GM15510 (cell line): ENCODE results near the gene PHF14.
A peak's percentile ranks its signal among the peaks of the same experiment; 100 is the strongest.

ENCODE experiments used
- POLR2A ChIP-seq: IDR thresholded peaks from 3 replicates; pipeline ENCODE4 v1.6.1; 2011; ENCODE audit warnings: borderline replicate concordance; ENCODE audit not compliant: insufficient read length; ENCODE audit errors: extremely low read depth

Gene PHF14

GRCh38 chr7:10973061-10973941, at the start of gene PHF14:
Gene PHF14 (plus strand): TSS chr7:10973872. CDS start chr7:10974324, 452 bp downstream.
- peak; percentile 78 for TF ChIP-seq POLR2A

- TF ChIP-seq POLR2A, result no peak
Observed at GRCh38 chr7:10924370-10924769, 49.3 kb upstream of the PHF14 start.

- no peak for TF ChIP-seq POLR2A
Observed at GRCh38 chr7:10930551-10930950, 43.1 kb upstream of the PHF14 start.

GRCh38 chr7:10931161-10931560, 42.5 kb upstream of the PHF14 start:
- no peak for TF ChIP-seq POLR2A

- TF ChIP-seq POLR2A, result no peak
Observed at GRCh38 chr7:10934292-10934691, 39.4 kb upstream of the PHF14 start.

GRCh38 chr7:10939237-10939910, 34.3 kb upstream of the PHF14 start:
- no peak for TF ChIP-seq POLR2A

- peak; percentile 90 for TF ChIP-seq POLR2A
Observed at GRCh38 chr7:10939911-10940703, 33.6 kb upstream of the PHF14 start.

GRCh38 chr7:10940704-10941355, 32.8 kb upstream of the PHF14 start:
- no peak for TF ChIP-seq POLR2A

GRCh38 chr7:10950494-10950893, 23.2 kb upstream of the PHF14 start:
- TF ChIP-seq POLR2A, result no peak

GRCh38 chr7:10952588-10952987, 21.1 kb upstream of the PHF14 start:
- TF ChIP-seq POLR2A, result no peak

GRCh38 chr7:10956528-10956927, 17.1 kb upstream of the PHF14 start:
- TF ChIP-seq POLR2A, result no peak

GRCh38 chr7:10972174-10972573, 1.5 kb upstream of the PHF14 start:
- no peak for TF ChIP-seq POLR2A

GRCh38 chr7:10973942-10974911, 555 bp downstream of the PHF14 start:
- TF ChIP-seq POLR2A, result no peak
